H1 (cell line): ENCODE data around the gene ACAD11. TPM values are rescaled to one million over a fixed set of nuclear protein-coding genes. Genes with fewer than 3 reads are reported as not detected.

ENCODE experiments used
- CTCF ChIA-PET: fragments of 300-600 bp; sonication (Branson Sonifier 250); formaldehyde crosslinking; loops from one replicate; lab custom pipeline; 2021; ENCODE audit not compliant: partially characterized antibody; lab: Charles Lee
- POLR2A ChIA-PET: fragments of 300-600 bp; sonication (Branson Sonifier 250); formaldehyde crosslinking; loops from one replicate; lab custom pipeline; 2021; ENCODE audit warnings: inconsistent platforms; ENCODE audit not compliant: partially characterized antibody; lab: Charles Lee
- DNase-seq, 2 experiments: peaks; one replicate each; pipeline versions ENCODE4 v3.0.0 to v3.0.0-alpha.2; 2010 to 2022; ENCODE audit warnings: low spot score in 2 of 2, low read depth in 1 of 2, mixed read lengths in 1 of 2
- FAIRE-seq: peaks from 2 replicates; lab custom pipeline; 2011; peaks lifted over from hg19 to GRCh38; lab: Jason Lieb, UNC
- H2AFZ ChIP-seq: 2 replicates; pipeline ENCODE4 v1.8.1; 2012; ENCODE audit warnings: low read length, inconsistent platforms
- H2AK5ac ChIP-seq: 2 replicates; pipeline ENCODE4 v1.6.1; 2013; ENCODE audit warnings: low read depth, low read length
- H2BK120ac ChIP-seq: replicated peaks from 2 replicates; pipeline ENCODE3; 2013; ENCODE audit warnings: low read depth, low read length, inconsistent platforms
- H2BK12ac ChIP-seq: 2 replicates; pipeline ENCODE4 v1.6.1; 2013; ENCODE audit warnings: low read depth, low read length
- H2BK15ac ChIP-seq: 2 replicates; pipeline ENCODE4 v1.6.1; 2013; ENCODE audit warnings: low read length
- H2BK20ac ChIP-seq: 2 replicates; pipeline ENCODE4 v1.6.1; 2013; ENCODE audit warnings: low read length
- H2BK5ac ChIP-seq: 2 replicates; pipeline ENCODE4 v1.6.1; 2013; ENCODE audit warnings: low read depth, low read length
- H3K14ac ChIP-seq: 2 replicates; pipeline ENCODE4 v1.6.1; 2013; ENCODE audit warnings: inconsistent platforms; ENCODE audit not compliant: insufficient read length
- H3K18ac ChIP-seq: 2 replicates; pipeline ENCODE4 v1.6.1; 2013; ENCODE audit warnings: low read length; ENCODE audit errors: extremely low read depth
- H3K23ac ChIP-seq: 2 replicates; pipeline ENCODE4 v1.6.1; 2013; ENCODE audit warnings: inconsistent platforms; ENCODE audit not compliant: insufficient read length
- H3K23me2 ChIP-seq: 2 replicates; pipeline ENCODE4 v1.6.1; 2013; ENCODE audit warnings: low read depth, low read length
- H3K27ac ChIP-seq: 2 replicates; pipeline ENCODE4 v1.6.1; 2011; ENCODE audit warnings: low read depth, low read length, inconsistent platforms
- H3K27me3 ChIP-seq, 4 experiments: replicated peaks in 1 of 4; 1 replicate in 1 of 4; 2 replicates in 3 of 4; pipeline versions ENCODE4 v1.6.1 to v1.8.1; 2011 to 2013; ENCODE audit warnings: low read length in 3 of 4, mild to moderate bottlenecking in 3 of 4, inconsistent platforms in 2 of 4, mixed read lengths in 2 of 4, moderate library complexity in 1 of 4; ENCODE audit not compliant: control insufficient read depth in 3 of 4, insufficient read depth in 3 of 4; ENCODE audit errors: extremely low read depth in 1 of 4
- H3K36me3 ChIP-seq, 4 experiments: 2 replicates each; pipeline versions ENCODE4 v1.6.1 to v1.8.1; 2011 to 2013; ENCODE audit warnings: mild to moderate bottlenecking in 4 of 4, low read length in 3 of 4, moderate library complexity in 2 of 4, control low read depth in 1 of 4, inconsistent platforms in 1 of 4; ENCODE audit not compliant: insufficient read depth in 4 of 4, control insufficient read depth in 2 of 4
- H3K4ac ChIP-seq: replicated peaks from 2 replicates; pipeline ENCODE3; 2013; ENCODE audit warnings: low read length, low read depth, mixed read lengths, inconsistent platforms; ENCODE audit not compliant: insufficient read length
- H3K4me1 ChIP-seq, 4 experiments: replicated peaks in 1 of 4; 1 replicate in 1 of 4; 2 replicates in 3 of 4; pipeline versions ENCODE4 v1.6.1 to v1.8.1; 2011 to 2013; ENCODE audit warnings: low read length in 3 of 4, inconsistent platforms in 2 of 4, mixed read lengths in 1 of 4; ENCODE audit not compliant: insufficient read depth in 4 of 4, control insufficient read depth in 3 of 4
- H3K4me2 ChIP-seq, 2 experiments: 2 replicates each; pipeline versions ENCODE4 v1.6.1 to v1.8.1; 2011 to 2013; ENCODE audit warnings: low read depth in 2 of 2, low read length in 2 of 2, control low read depth in 1 of 2, inconsistent platforms in 1 of 2, mild to moderate bottlenecking in 1 of 2; ENCODE audit not compliant: insufficient read depth in 1 of 2
- H3K4me3 ChIP-seq, 4 experiments: fragments of 200-600, 300-600 bp in 1 of 4; sonication (generic), shearing (Covaris generic), sonication (Bioruptor Twin) in 1 of 4; 2 replicates each; pipeline versions ENCODE4 v1.5.1 to v1.8.1; 2011 to 2016; ENCODE audit warnings: low read length in 4 of 4, low read depth in 3 of 4, control low read depth in 2 of 4, inconsistent platforms in 2 of 4, mild to moderate bottlenecking in 2 of 4, mixed read lengths in 1 of 4, moderate library complexity in 1 of 4; ENCODE audit not compliant: insufficient read depth in 2 of 4; ENCODE audit errors: extremely low read depth in 1 of 4
- H3K56ac ChIP-seq: replicated peaks from 2 replicates; pipeline ENCODE3; 2013; ENCODE audit warnings: low read depth, mild to moderate bottlenecking, mixed read lengths, low read length, inconsistent platforms; ENCODE audit not compliant: insufficient read length
- H3K79me1 ChIP-seq: 2 replicates; pipeline ENCODE4 v1.6.1; 2013; ENCODE audit warnings: low read depth, low read length, control low read depth
- H3K79me2 ChIP-seq, 2 experiments: 2 replicates each; pipeline versions ENCODE4 v1.6.1 to v1.8.1; 2012 to 2013; ENCODE audit warnings: low read length in 2 of 2, mild to moderate bottlenecking in 2 of 2, inconsistent platforms in 1 of 2; ENCODE audit not compliant: insufficient read depth in 2 of 2, control insufficient read depth in 1 of 2
- H3K9ac ChIP-seq, 4 experiments: replicated peaks in 1 of 4; 1 replicate in 1 of 4; 2 replicates in 3 of 4; pipeline versions ENCODE4 v1.6.1 to v1.8.1; 2011 to 2013; ENCODE audit warnings: low read depth in 3 of 4, low read length in 3 of 4, control low read depth in 2 of 4, mild to moderate bottlenecking in 2 of 4, moderate library complexity in 2 of 4, inconsistent platforms in 1 of 4; ENCODE audit errors: extremely low read depth in 1 of 4
- H3K9me3 ChIP-seq, 2 experiments: 2 replicates each; pipeline versions ENCODE4 v1.6.1 to v1.8.1; 2012 to 2013; ENCODE audit warnings: mild to moderate bottlenecking in 2 of 2, moderate library complexity in 2 of 2, control low read depth in 1 of 2, inconsistent platforms in 1 of 2, low read depth in 1 of 2, low read length in 1 of 2, mixed read lengths in 1 of 2; ENCODE audit not compliant: insufficient read depth in 2 of 2
- H4K20me1 ChIP-seq, 2 experiments: replicated peaks in 1 of 2; 2 replicates each; pipeline versions ENCODE3 to v1.8.1; 2011 to 2013; ENCODE audit warnings: inconsistent platforms in 2 of 2, low read length in 2 of 2, mild to moderate bottlenecking in 1 of 2; ENCODE audit not compliant: insufficient read depth in 2 of 2, control insufficient read depth in 1 of 2
- H4K5ac ChIP-seq: 2 replicates; pipeline ENCODE4 v1.6.1; 2013; ENCODE audit warnings: low read length, low read depth, mixed read lengths, inconsistent platforms; ENCODE audit not compliant: insufficient read length
- H4K8ac ChIP-seq: 2 replicates; pipeline ENCODE4 v1.8.0; 2013; ENCODE audit warnings: mild to moderate bottlenecking, moderate library complexity, low read length, inconsistent platforms; ENCODE audit not compliant: insufficient read depth; ENCODE audit errors: extremely low read depth
- H4K91ac ChIP-seq: replicated peaks from 2 replicates; pipeline ENCODE3; 2013; ENCODE audit warnings: low read length, mixed read lengths, inconsistent platforms; ENCODE audit not compliant: insufficient read length
- BCL11A ChIP-seq, 2 experiments: IDR thresholded peaks; one replicate each; pipeline ENCODE4 v1.6.1; 2011; ENCODE audit warnings: low read depth in 2 of 2, low read length in 2 of 2, mild to moderate bottlenecking in 2 of 2
- BRCA1 ChIP-seq: IDR thresholded peaks from 2 replicates; pipeline ENCODE4 v1.6.1; 2012; ENCODE audit warnings: low read depth, low read length, improper control_type of control experiment
- E2F6 ChIP-seq: IDR thresholded peaks from 2 replicates; pipeline ENCODE4 v1.6.1; 2012; ENCODE audit warnings: inconsistent platforms
- EZH2 ChIP-seq: fragments of 200-600 bp; sonication (generic); IDR thresholded peaks from 2 replicates; pipeline ENCODE4 v1.7.1; 2012; ENCODE audit warnings: low read depth, mild to moderate bottlenecking, moderate library complexity, low read length, inconsistent platforms; ENCODE audit not compliant: severe bottlenecking
- GABPA ChIP-seq: IDR thresholded peaks from 2 replicates; pipeline ENCODE4 v1.6.1; 2011; ENCODE audit warnings: mild to moderate bottlenecking, low read length, moderate library complexity, borderline replicate concordance; ENCODE audit not compliant: insufficient read depth
- MAX ChIP-seq: IDR thresholded peaks from 2 replicates; pipeline ENCODE4 v1.6.1; 2012; ENCODE audit warnings: inconsistent platforms
- POU5F1 ChIP-seq: IDR thresholded peaks from 2 replicates; pipeline ENCODE4 v1.6.1; 2011; ENCODE audit warnings: low read depth, mild to moderate bottlenecking, low read length, moderate library complexity
- RNF2 ChIP-seq: fragments of 200-900, 300-1000 bp; sonication (generic); IDR thresholded peaks from 2 replicates; pipeline ENCODE4 v1.7.1; 2016; ENCODE audit warnings: borderline replicate concordance, low read depth, mild to moderate bottlenecking, antibody characterized with exemption, low read length; ENCODE audit not compliant: poor library complexity, severe bottlenecking; ENCODE audit errors: missing control alignments
- SAP30 ChIP-seq: fragments of 300-600 bp; sonication (generic); IDR thresholded peaks from 2 replicates; pipeline ENCODE4 v1.7.1; 2012; ENCODE audit warnings: low read length, moderate library complexity, mild to moderate bottlenecking, inconsistent platforms; ENCODE audit not compliant: insufficient read depth, insufficient replicate concordance
- SIRT6 ChIP-seq: IDR thresholded peaks from one replicate; pipeline ENCODE4 v1.7.1; 2012; ENCODE audit warnings: low read length, inconsistent platforms
- SRF ChIP-seq: IDR thresholded peaks from 2 replicates; pipeline ENCODE4 v1.6.1; 2011; ENCODE audit warnings: mild to moderate bottlenecking, low read depth, low read length, moderate library complexity
- SUZ12 ChIP-seq: fragments of 200-600 bp; sonication (generic); IDR thresholded peaks from 2 replicates; pipeline ENCODE4 v1.6.1; 2012; ENCODE audit warnings: mild to moderate bottlenecking, inconsistent platforms, low read length, moderate library complexity, mixed read lengths
- TEAD4 ChIP-seq: IDR thresholded peaks from 2 replicates; pipeline ENCODE4 v1.6.1; 2012; ENCODE audit warnings: low read depth, low read length, inconsistent platforms, mixed read lengths
- YY1 ChIP-seq: IDR thresholded peaks from 2 replicates; pipeline ENCODE4 v1.6.1; 2011; ENCODE audit warnings: low read depth, mild to moderate bottlenecking, low read length
- polyA plus RNA-seq, 7 experiments: library from polyadenylated mRNA; depleted of rRNA in 3 of 7; stranded (reverse) in 5 of 7; unstranded in 2 of 7; fragments of >200 nt in 5 of 7; fragments of 200-250 nt in 2 of 7; gene quantifications; 1 replicate in 5 of 7; 2 replicates in 1 of 7; 4 replicates in 1 of 7; pipeline versions ENCODE4 v1.2.1 to v1.2.3, GENCODE V29; 2011 to 2013; ENCODE audit warnings: missing spikeins in 2 of 7, mixed read lengths in 2 of 7
- total RNA-seq: library from RNA; stranded (reverse); fragmentation: NEBNext Ultra II Directional; extraction: Animal tissue kit (Norgen Biotek cat#: 25700); gene quantifications from 2 replicates; pipeline ENCODE4 v1.2.1, GENCODE V29; 2021

The ACAD11 gene
- total and polyA plus RNA-seq, 2 of the 8 experiments (the other 6 are each of a cell fraction or from before 2014, with no cell fraction given), result 5.5 to 11.0 TPM

- Histone ChIP-seq H3K56ac (no peak overlapping the region), H3K23me2 (no peaks in the 10 kb centered on the region), H3K79me1 (no peaks in the 10 kb centered on the region), H3K9me3 (no peaks in the 10 kb centered on the region), H3K27me3 (no peaks in the 10 kb centered on the region), H3K4ac (no peak overlapping the region), H3K14ac (no peak overlapping the region), H3K4me1 (no peaks in the 10 kb centered on the region), H2AK5ac (no peak overlapping the region), H2AFZ (no peak overlapping the region), H2BK120ac (no peak overlapping the region), H4K20me1 (no peaks in the 10 kb centered on the region), H3K4me3 (no peak overlapping the region), H3K27ac (no peak overlapping the region), H3K36me3 (peaks cover 0 to 50% (median 8%) of the 10 kb centered on the region in 4 experiments; a peak in 3 of 8 replicates), H4K91ac (no peak overlapping the region), H2BK12ac (no peak overlapping the region), H3K4me2 (no peak overlapping the region), H3K18ac (no peak overlapping the region), H2BK15ac (no peak overlapping the region), H3K9ac (no peak overlapping the region), H4K5ac (no peak overlapping the region), H2BK20ac (no peak overlapping the region), H3K79me2 (no peaks in the 10 kb centered on the region), H3K23ac (no peak overlapping the region), H4K8ac (no peak overlapping the region), H2BK5ac (no peak overlapping the region)
- ChIA-PET POLR2A (interaction anchor here (1.6 kb wide), 1 partner anchor 12 kb away, joined by 7 read pairs; no protein-coding TSS in a partner anchor), CTCF (interaction anchor here (0.6 to 1.6 kb wide), 4 partner anchors 16 to 703 kb away, joined by 3 to 4 read pairs (median 3); no protein-coding TSS in a partner anchor)
- DNase-seq, result no peak
- no peak for FAIRE-seq
- TF ChIP-seq SIRT6 (no peak), BCL11A (IDR thresholded peaks at IDR 0.05; ENCODE audit: low read depth in 2 of 2, low read length in 2 of 2) (no peak), POU5F1 (no peak), RNF2 (no peak), MAX (no peak), SUZ12 (no peak), BRCA1 (no peak), SAP30 (no peak), E2F6 (no peak), EZH2 (no peak), GABPA (no peak), SRF (no peak), TEAD4 (no peak), YY1 (no peak)
These were observed 22.6 kb upstream of the ACAD11 start for GRCh38 chr3:132682201-132682600.
